ENCODE data around the gene UBXN4. TPM values are rescaled to one million over a fixed set of nuclear protein-coding genes. Genes with fewer than 3 reads are reported as not detected.

UBXN4 gene
- total RNA-seq, 1 experiment from 2014 or later: 99.3 TPM

GRCh38 chr2:135773319-135773718 lies 31.7 kb downstream of the UBXN4 start:
- H3K4me1 ChIP-seq: no peaks in the 10 kb centered on the region
- Mint-ChIP-seq H3K36me3 (ENCODE audit: insufficient read depth, unreplicated experiment) (peaks cover 100% of the 10 kb centered on the region), H3K27ac (ENCODE audit: unreplicated experiment) (no peak overlapping the region), H3K4me3 (ENCODE audit: unreplicated experiment) (no peak overlapping the region), H3K4me1 (ENCODE audit: low read depth, unreplicated experiment) (no peaks in the 10 kb centered on the region), H3K27me3 (ENCODE audit: insufficient read depth, unreplicated experiment) (no peaks in the 10 kb centered on the region), H3K9me3 (ENCODE audit: unreplicated experiment) (no peaks in the 10 kb centered on the region)
- BruUV-seq (replicated peaks): no TSS peak
- no peak overlapping the region for H3K4me3 ChIP-seq (ENCODE audit: low read depth, low read length)
- CTCF ChIA-PET: no interaction called here
- POLR2A ChIA-PET: no interaction called here
- H3K27me3 ChIP-seq (replicated peaks; ENCODE audit: control insufficient read depth, insufficient read depth, low read length): no peaks in the 10 kb centered on the region
- DNase-seq: no peak
- TF ChIP-seq CTCF (IDR thresholded peaks at IDR 0.05; ENCODE audit: insufficient read depth in 1 of 2, low read depth in 1 of 2, low read length in 1 of 2, severe bottlenecking in 1 of 2, unreplicated experiment in 1 of 2): no peak
- H3K36me3 ChIP-seq (ENCODE audit: control insufficient read depth, insufficient read depth, low read length): peaks cover 9% of the 10 kb centered on the region
- no peaks in the 10 kb centered on the region for H3K9me3 ChIP-seq
- intact Hi-C loops (cut with micrococcal nuclease; ENCODE audit: unreplicated experiment): no loop called here

GRCh38 chr2:135773917-135774316 lies 32.3 kb downstream of the UBXN4 start:
- peaks cover 97% of the 10 kb centered on the region for H3K36me3 Mint-ChIP-seq (ENCODE audit: insufficient read depth, unreplicated experiment)
- no peak overlapping the region for H3K27ac Mint-ChIP-seq (ENCODE audit: unreplicated experiment)
- no TSS peak for BruUV-seq (replicated peaks)

GRCh38 chr2:135775420-135775819 lies 33.8 kb downstream of the UBXN4 start:
- H3K36me3 Mint-ChIP-seq (ENCODE audit: insufficient read depth, unreplicated experiment): peaks cover 94% of the 10 kb centered on the region
- BruUV-seq (replicated peaks): no TSS peak

More at GRCh38 chr2:135773917-135774316, 32.3 kb downstream of the UBXN4 start:
- Mint-ChIP-seq H3K4me3 (ENCODE audit: unreplicated experiment) (no peak overlapping the region), H3K4me1 (ENCODE audit: low read depth, unreplicated experiment) (no peaks in the 10 kb centered on the region), H3K27me3 (ENCODE audit: insufficient read depth, unreplicated experiment) (no peaks in the 10 kb centered on the region), H3K9me3 (ENCODE audit: unreplicated experiment) (no peaks in the 10 kb centered on the region)
- no peaks in the 10 kb centered on the region for H3K27me3 ChIP-seq (replicated peaks; ENCODE audit: control insufficient read depth, insufficient read depth, low read length)
- peaks cover 9% of the 10 kb centered on the region for H3K36me3 ChIP-seq (ENCODE audit: control insufficient read depth, insufficient read depth, low read length)
- no peaks in the 10 kb centered on the region for H3K4me1 ChIP-seq
- ChIA-PET CTCF (interaction anchor here (0.6 kb wide), 1 partner anchor 398 kb away, joined by 3 read pairs; no protein-coding TSS in a partner anchor), POLR2A (no interaction called here)
- DNase-seq: no peak
- no peak overlapping the region for H3K4me3 ChIP-seq (ENCODE audit: low read depth, low read length)
- no peak for TF ChIP-seq CTCF (IDR thresholded peaks at IDR 0.05; ENCODE audit: insufficient read depth in 1 of 2, low read depth in 1 of 2, low read length in 1 of 2, severe bottlenecking in 1 of 2, unreplicated experiment in 1 of 2)
- intact Hi-C loops (cut with micrococcal nuclease; ENCODE audit: unreplicated experiment): no loop called here
- no peaks in the 10 kb centered on the region for H3K9me3 ChIP-seq

More at GRCh38 chr2:135775420-135775819, 33.8 kb downstream of the UBXN4 start:
- no peaks in the 10 kb centered on the region for H3K9me3 Mint-ChIP-seq (ENCODE audit: unreplicated experiment)
- CTCF ChIA-PET: no interaction called here
- H3K27ac Mint-ChIP-seq (ENCODE audit: unreplicated experiment): no peak overlapping the region
- DNase-seq: no peak
- H3K27me3 Mint-ChIP-seq (ENCODE audit: insufficient read depth, unreplicated experiment): no peaks in the 10 kb centered on the region
- no peaks in the 10 kb centered on the region for H3K4me1 Mint-ChIP-seq (ENCODE audit: low read depth, unreplicated experiment)
- intact Hi-C loops (cut with micrococcal nuclease; ENCODE audit: unreplicated experiment): no loop called here
- H3K36me3 ChIP-seq (ENCODE audit: control insufficient read depth, insufficient read depth, low read length): peaks cover 10% of the 10 kb centered on the region
- no peak overlapping the region for H3K4me3 ChIP-seq (ENCODE audit: low read depth, low read length)
- H3K9me3 ChIP-seq: no peaks in the 10 kb centered on the region
- POLR2A ChIA-PET: no interaction called here
- no peak overlapping the region for H3K4me3 Mint-ChIP-seq (ENCODE audit: unreplicated experiment)
- H3K27me3 ChIP-seq (replicated peaks; ENCODE audit: control insufficient read depth, insufficient read depth, low read length): no peaks in the 10 kb centered on the region
- no peak for TF ChIP-seq CTCF (IDR thresholded peaks at IDR 0.05; ENCODE audit: insufficient read depth in 1 of 2, low read depth in 1 of 2, low read length in 1 of 2, severe bottlenecking in 1 of 2, unreplicated experiment in 1 of 2)
- H3K4me1 ChIP-seq: no peaks in the 10 kb centered on the region
